CD14-positive monocyte (primary cell): ENCODE data around the gene STX8. TPM values are rescaled to one million over a fixed set of nuclear protein-coding genes. Genes with fewer than 3 reads are reported as not detected.

ENCODE experiments used
- DNase-seq, 3 donors: peaks; one replicate each; pipeline ENCODE4 v3.0.0-alpha.2; 2011 to 2022
- H2AFZ ChIP-seq: 2 replicates; pipeline ENCODE4 v1.6.0; 2012; ENCODE audit warnings: mild to moderate bottlenecking, low read depth, low read length, inconsistent platforms; ENCODE audit not compliant: insufficient read depth, poor library complexity, severe bottlenecking
- H3K27ac ChIP-seq, 2 donors: 1 replicate in 1 of 2; 2 replicates in 1 of 2; pipeline ENCODE4 v1.5.1; 2012 to 2013; ENCODE audit warnings: low read length in 2 of 2, control low read depth in 1 of 2, inconsistent platforms in 1 of 2, low read depth in 1 of 2, mild to moderate bottlenecking in 1 of 2
- H3K27me3 ChIP-seq, 2 donors: one replicate each; pipeline versions ENCODE4 v1.6.0 to v1.6.1; 2011 to 2013; ENCODE audit warnings: low read length in 2 of 2; ENCODE audit not compliant: control insufficient read depth in 2 of 2, insufficient read depth in 2 of 2
- H3K36me3 ChIP-seq, 2 donors: replicated peaks in 1 of 2; 1 replicate in 1 of 2; 2 replicates in 1 of 2; pipeline versions ENCODE4 v1.5.1 to v1.6.1; 2012 to 2013; ENCODE audit warnings: low read length in 2 of 2, control low read depth in 1 of 2, inconsistent platforms in 1 of 2, mild to moderate bottlenecking in 1 of 2; ENCODE audit not compliant: insufficient read depth in 2 of 2, control insufficient read depth in 1 of 2
- H3K4me1 ChIP-seq, 2 donors: 1 replicate in 1 of 2; 2 replicates in 1 of 2; pipeline versions ENCODE4 v1.5.1 to v1.6.1; 2012 to 2013; ENCODE audit warnings: low read length in 2 of 2, control low read depth in 1 of 2, inconsistent platforms in 1 of 2, mild to moderate bottlenecking in 1 of 2, moderate library complexity in 1 of 2; ENCODE audit not compliant: insufficient read depth in 2 of 2, control insufficient read depth in 1 of 2
- H3K4me2 ChIP-seq: replicated peaks from 2 replicates; pipeline ENCODE3; 2012; ENCODE audit warnings: low read length, moderate library complexity, mild to moderate bottlenecking; ENCODE audit not compliant: poor library complexity, severe bottlenecking; ENCODE audit errors: extremely low read depth
- H3K4me3 ChIP-seq, 3 experiments: fragments of 200-600 bp in 1 of 3; sonication (generic) in 1 of 3; replicated peaks in 1 of 3; 1 replicate in 2 of 3; 2 replicates in 1 of 3; pipeline ENCODE4 v1.5.1; 2011 to 2013; ENCODE audit warnings: low read length in 3 of 3, mild to moderate bottlenecking in 3 of 3, control low read depth in 2 of 3, low read depth in 2 of 3, inconsistent platforms in 1 of 3, moderate library complexity in 1 of 3
- H3K79me2 ChIP-seq: 2 replicates; pipeline ENCODE4 v1.6.0; 2012; ENCODE audit warnings: mild to moderate bottlenecking, control low read depth, inconsistent platforms, low read length, moderate library complexity; ENCODE audit not compliant: insufficient read depth
- H3K9ac ChIP-seq: 2 replicates; pipeline ENCODE4 v1.6.0; 2017; ENCODE audit warnings: low read length, mild to moderate bottlenecking; ENCODE audit not compliant: insufficient read depth, poor library complexity, severe bottlenecking
- H3K9me3 ChIP-seq, 2 donors: replicated peaks in 1 of 2; 1 replicate in 1 of 2; 2 replicates in 1 of 2; pipeline versions ENCODE4 v1.5.1 to v1.6.1; 2012 to 2013; ENCODE audit warnings: low read length in 2 of 2, control low read depth in 1 of 2; ENCODE audit not compliant: control insufficient read depth in 1 of 2, insufficient read depth in 1 of 2
- H4K20me1 ChIP-seq: 2 replicates; pipeline ENCODE4 v1.6.0; 2012; ENCODE audit warnings: mild to moderate bottlenecking, low read length, control low read depth, moderate library complexity; ENCODE audit not compliant: insufficient read depth
- H3K27ac Mint-ChIP-seq, 7 donors: one replicate each; pipeline ENCODE4 v1.8.0; 2020; ENCODE audit warnings: mild to moderate bottlenecking in 7 of 7, mixed read lengths in 7 of 7, moderate library complexity in 6 of 7, inconsistent platforms in 2 of 7
- H3K27me3 Mint-ChIP-seq, 3 donors: one replicate each; pipeline ENCODE4 v1.8.0; 2021 to 2022; ENCODE audit warnings: low read depth in 3 of 3, mild to moderate bottlenecking in 3 of 3, mixed read lengths in 3 of 3, moderate library complexity in 3 of 3, inconsistent platforms in 1 of 3
- H3K36me3 Mint-ChIP-seq, 2 donors: one replicate each; pipeline ENCODE4 v1.8.0; 2020; ENCODE audit warnings: mixed read lengths in 2 of 2, inconsistent platforms in 1 of 2, mild to moderate bottlenecking in 1 of 2
- H3K4me1 Mint-ChIP-seq: one replicate; pipeline ENCODE4 v1.8.0; 2020; ENCODE audit warnings: mild to moderate bottlenecking, mixed read lengths
- H3K4me3 Mint-ChIP-seq, 2 donors: one replicate each; pipeline ENCODE4 v1.8.0; 2020; ENCODE audit warnings: mild to moderate bottlenecking in 2 of 2, mixed read lengths in 2 of 2, moderate library complexity in 1 of 2
- H3K9me3 Mint-ChIP-seq, 7 donors: one replicate each; pipeline ENCODE4 v1.8.0; 2020 to 2022; ENCODE audit warnings: mixed read lengths in 7 of 7, mild to moderate bottlenecking in 6 of 7, moderate library complexity in 6 of 7, inconsistent platforms in 2 of 7
- CTCF ChIP-seq: fragments of 200-600 bp; IDR thresholded peaks from one replicate; pipeline ENCODE4 v1.8.0; 2022; ENCODE audit warnings: antibody characterized with exemption, mild to moderate bottlenecking
- WGBS: methylation state at CpG from one replicate; pipeline ENCODE4 v1.1.5; 2013; ENCODE audit warnings: missing lambda C conversion rate; ENCODE audit not compliant: insufficient coverage; 5-methylcytosine and 5-hydroxymethylcytosine counted together
- intact Hi-C, 2 donors: fragments of 100-400 bp; cut with micrococcal nuclease; formaldehyde crosslinking; loops; one replicate each; pipeline versions ENCODE4 v1.15.0 to v1.15.1; 2023
- polyA plus RNA-seq, 3 donors: library from polyadenylated mRNA; depleted of rRNA in 1 of 3; unstranded in 2 of 3; stranded (reverse) in 1 of 3; fragments of 300-500 nt in 2 of 3; fragments of >200 nt in 1 of 3; fragmentation: Illumina TruSeq in 2 of 3; gene quantifications; 1 replicate in 2 of 3; 2 replicates in 1 of 3; pipeline ENCODE4 v1.2.3, GENCODE V29; 2012 to 2021

Gene STX8
- polyA plus RNA-seq, 3 donors: 44.4 to 170 (median 142) TPM

GRCh38 chr17:9298135-9298534 lies 277.5 kb downstream of the STX8 start:
- 91% methylated on average over 5 of the region's 5 CpGs for WGBS
- Histone ChIP-seq H3K9me3 (no peaks in the 10 kb centered on the region), H4K20me1 (no peaks in the 10 kb centered on the region), H3K4me1 (peaks cover 0 to 4% of the 10 kb centered on the region in 2 donors), H3K4me3 (no peak overlapping the region), H3K36me3 (no peaks in the 10 kb centered on the region), H3K27ac (no peak overlapping the region), H3K27me3 (no peaks in the 10 kb centered on the region), H3K9ac (no peak overlapping the region), H2AFZ (no peak overlapping the region), H3K4me2 (no peak overlapping the region), H3K79me2 (no peaks in the 10 kb centered on the region)
- DNase-seq: no peak
- intact Hi-C loops: no loop called here
- Mint-ChIP-seq H3K27ac (no peak overlapping the region), H3K36me3 (peaks cover 5 to 7% of the 10 kb centered on the region in 2 donors), H3K4me3 (no peak overlapping the region), H3K9me3 (peaks cover 0 to 2% (median 0%) of the 10 kb centered on the region in 7 donors), H3K4me1 (peaks cover 13% of the 10 kb centered on the region), H3K27me3 (peaks cover 0 to 1% (median 0%) of the 10 kb centered on the region in 3 donors)
- TF ChIP-seq CTCF: no peak

GRCh38 chr17:9294661-9295210 lies 280.9 kb downstream of the STX8 start:
- TF ChIP-seq CTCF: no peak
- WGBS: 57% methylated on average over 2 of the region's 4 CpGs
- H3K9me3 Mint-ChIP-seq: no peaks in the 10 kb centered on the region
- no peak overlapping the region for H3K4me3 ChIP-seq
- H4K20me1 ChIP-seq: no peaks in the 10 kb centered on the region
- H3K27ac ChIP-seq: peak overlapping the region in 1 of 2 donors; percentile 44
- no peak overlapping the region for H3K9ac ChIP-seq
- no peaks in the 10 kb centered on the region for H3K9me3 ChIP-seq
- peaks cover 19% of the 10 kb centered on the region for H3K4me1 Mint-ChIP-seq
- DNase-seq: peak in 1 of 3 donors; percentile 9
- no peak overlapping the region for H2AFZ ChIP-seq
- no peak overlapping the region for H3K4me2 ChIP-seq
- peaks cover 5 to 6% of the 10 kb centered on the region in 2 donors for H3K36me3 Mint-ChIP-seq
- H3K27me3 ChIP-seq: no peaks in the 10 kb centered on the region
- H3K36me3 ChIP-seq: no peaks in the 10 kb centered on the region
- H3K4me3 Mint-ChIP-seq: no peak overlapping the region
- H3K79me2 ChIP-seq: no peaks in the 10 kb centered on the region
- no peaks in the 10 kb centered on the region for H3K27me3 Mint-ChIP-seq
- intact Hi-C loops: no loop called here
- H3K4me1 ChIP-seq: peaks cover 0 to 4% of the 10 kb centered on the region in 2 donors
- H3K27ac Mint-ChIP-seq: peak overlapping the region in 3 of 7 donors; percentile 37 to 73 (median 46)
